Smooth muscle cell (in vitro differentiated cells): ENCODE measurements around the gene SPOCK3. TPM values are rescaled to one million over a fixed set of nuclear protein-coding genes. Genes with fewer than 3 reads are reported as not detected.
"Not testable (repeated sequence)": the region's sequence is repeated elsewhere in the genome, so short reads cannot be mapped to it uniquely, and the experiment has no call there.

ENCODE experiments used
- DNase-seq: peaks from one replicate; lab custom pipeline; 2025; ENCODE audit not compliant: unreplicated experiment; lab: John Stamatoyannopoulos, UW
- H2AFZ ChIP-seq: fragments of 200-600 bp; sonication (generic); 2 replicates; pipeline ENCODE4 v1.6.0; 2016; ENCODE audit warnings: antibody characterized with exemption, low read depth, mild to moderate bottlenecking
- H3F3A ChIP-seq: fragments of 200-600 bp; sonication (generic); 2 replicates; pipeline ENCODE4 v1.6.0; 2017; ENCODE audit warnings: antibody characterized with exemption, low read depth
- H3K27ac ChIP-seq: fragments of 200-600 bp; sonication (generic); 2 replicates; pipeline ENCODE4 v1.5.1; 2016; ENCODE audit warnings: low read depth, mild to moderate bottlenecking
- H3K27me3 ChIP-seq: fragments of 200-600 bp; sonication (generic); 2 replicates; pipeline ENCODE4 v1.6.1; 2016; ENCODE audit warnings: low read depth, mild to moderate bottlenecking
- H3K36me3 ChIP-seq: fragments of 200-600 bp; sonication (generic); 2 replicates; pipeline ENCODE4 v1.5.1; 2016; ENCODE audit warnings: low read depth
- H3K4me1 ChIP-seq: fragments of 200-600 bp; sonication (generic); 2 replicates; pipeline ENCODE4 v1.5.1; 2016; ENCODE audit warnings: low read depth
- H3K4me2 ChIP-seq: fragments of 200-600 bp; sonication (generic); 2 replicates; pipeline ENCODE4 v1.6.0; 2016; ENCODE audit warnings: mild to moderate bottlenecking
- H3K4me3 ChIP-seq: fragments of 200-600 bp; sonication (generic); 2 replicates; pipeline ENCODE4 v1.5.1; 2016; ENCODE audit warnings: mild to moderate bottlenecking
- H3K79me2 ChIP-seq: fragments of 200-600 bp; sonication (generic); 2 replicates; pipeline ENCODE4 v1.6.0; 2016; ENCODE audit warnings: low read depth, mild to moderate bottlenecking
- H3K9ac ChIP-seq: fragments of 200-600 bp; sonication (generic); 2 replicates; pipeline ENCODE4 v1.6.0; 2016; ENCODE audit warnings: low read depth
- H3K9me3 ChIP-seq: fragments of 200-600 bp; sonication (generic); replicated peaks from 2 replicates; pipeline ENCODE4 v1.5.1; 2016; ENCODE audit warnings: low read depth
- H4K20me1 ChIP-seq: fragments of 200-600 bp; sonication (generic); 2 replicates; pipeline ENCODE4 v1.6.0; 2016; ENCODE audit warnings: low read depth
- WGBS: methylation state at CpG from one replicate; pipeline ENCODE4 v1.1.7; 2016; ENCODE audit warnings: low lambda C conversion rate; 5-methylcytosine and 5-hydroxymethylcytosine counted together
- polyA plus RNA-seq: library from polyadenylated mRNA; unstranded; fragments of >200 nt; fragmentation: Nextera tagmentation; extraction: Ambion mirVana; gene quantifications from 2 replicates; pipeline ENCODE4 v1.2.1, GENCODE V29; 2016
- total RNA-seq: library from RNA; depleted of rRNA; stranded (reverse); fragments of >200 nt; gene quantifications from 2 replicates; pipeline ENCODE4 v1.2.3, GENCODE V29; 2014
- TF ChIP-seq, protein P1 (sequence below): fragments of 200-600 bp; sonication (generic); IDR thresholded peaks from 2 replicates; pipeline ENCODE4 v1.5.1; 2017; ENCODE audit warnings: borderline replicate concordance, mild to moderate bottlenecking, antibody characterized with exemption; ENCODE audit not compliant: insufficient read depth, poor library complexity, severe bottlenecking

SPOCK3 gene
- total and polyA plus RNA-seq, 2 experiments from 2014 or later: 0.49 TPM; not detected in 1

- H3K27ac ChIP-seq: no peak overlapping the region
- no peak for DNase-seq
- no peak overlapping the region for H3K4me2 ChIP-seq
- WGBS: 92% methylated on average over 5 of the region's 5 CpGs
- no peak overlapping the region for H3K9ac ChIP-seq
- no peaks in the 10 kb centered on the region for H3K36me3 ChIP-seq
- no peaks in the 10 kb centered on the region for H3K4me1 ChIP-seq
- H3F3A ChIP-seq: no peaks in the 10 kb centered on the region
- no peaks in the 10 kb centered on the region for H4K20me1 ChIP-seq
- H3K27me3 ChIP-seq: no peaks in the 10 kb centered on the region
- no peak overlapping the region for H3K4me3 ChIP-seq
- TF ChIP-seq, protein P1, sequence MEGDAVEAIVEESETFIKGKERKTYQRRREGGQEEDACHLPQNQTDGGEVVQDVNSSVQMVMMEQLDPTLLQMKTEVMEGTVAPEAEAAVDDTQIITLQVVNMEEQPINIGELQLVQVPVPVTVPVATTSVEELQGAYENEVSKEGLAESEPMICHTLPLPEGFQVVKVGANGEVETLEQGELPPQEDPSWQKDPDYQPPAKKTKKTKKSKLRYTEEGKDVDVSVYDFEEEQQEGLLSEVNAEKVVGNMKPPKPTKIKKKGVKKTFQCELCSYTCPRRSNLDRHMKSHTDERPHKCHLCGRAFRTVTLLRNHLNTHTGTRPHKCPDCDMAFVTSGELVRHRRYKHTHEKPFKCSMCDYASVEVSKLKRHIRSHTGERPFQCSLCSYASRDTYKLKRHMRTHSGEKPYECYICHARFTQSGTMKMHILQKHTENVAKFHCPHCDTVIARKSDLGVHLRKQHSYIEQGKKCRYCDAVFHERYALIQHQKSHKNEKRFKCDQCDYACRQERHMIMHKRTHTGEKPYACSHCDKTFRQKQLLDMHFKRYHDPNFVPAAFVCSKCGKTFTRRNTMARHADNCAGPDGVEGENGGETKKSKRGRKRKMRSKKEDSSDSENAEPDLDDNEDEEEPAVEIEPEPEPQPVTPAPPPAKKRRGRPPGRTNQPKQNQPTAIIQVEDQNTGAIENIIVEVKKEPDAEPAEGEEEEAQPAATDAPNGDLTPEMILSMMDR: no peak
- H3K79me2 ChIP-seq: no peaks in the 10 kb centered on the region
- no peaks in the 10 kb centered on the region for H3K9me3 ChIP-seq
- H2AFZ ChIP-seq: no peak overlapping the region
Measured at GRCh38 chr4:166981847-166982246, 252.4 kb downstream of the SPOCK3 start.

- no peak for DNase-seq
- Histone ChIP-seq H3K4me2 (no peak overlapping the region), H3K9ac (no peak overlapping the region), H3K27me3 (no peaks in the 10 kb centered on the region), H3K79me2 (no peaks in the 10 kb centered on the region), H3K4me3 (no peak overlapping the region), H4K20me1 (no peaks in the 10 kb centered on the region), H3F3A (no peaks in the 10 kb centered on the region), H2AFZ (no peak overlapping the region), H3K9me3 (no peaks in the 10 kb centered on the region), H3K4me1 (no peaks in the 10 kb centered on the region), H3K27ac (no peak overlapping the region), H3K36me3 (no peaks in the 10 kb centered on the region)
- WGBS: 98% methylated on average over 3 of the region's 3 CpGs
- TF ChIP-seq, protein P1: no peak
Measured at GRCh38 chr4:166980419-166980818, 253.9 kb downstream of the SPOCK3 start.

GRCh38 chr4:166977596-166977995 is 256.7 kb downstream of the SPOCK3 start:
- TF ChIP-seq, protein P1: no peak
- no peak for DNase-seq
- H3K4me2 ChIP-seq: no peak overlapping the region
- H3K9me3 ChIP-seq: no peaks in the 10 kb centered on the region
- no peaks in the 10 kb centered on the region for H3K4me1 ChIP-seq
- H3K36me3 ChIP-seq: no peaks in the 10 kb centered on the region
- no peaks in the 10 kb centered on the region for H3F3A ChIP-seq
- no peak overlapping the region for H3K4me3 ChIP-seq
- H2AFZ ChIP-seq: no peak overlapping the region
- H3K27me3 ChIP-seq: no peaks in the 10 kb centered on the region
- no peak overlapping the region for H3K9ac ChIP-seq
- H4K20me1 ChIP-seq: no peaks in the 10 kb centered on the region
- no peaks in the 10 kb centered on the region for H3K79me2 ChIP-seq
- no peak overlapping the region for H3K27ac ChIP-seq

DNA sequence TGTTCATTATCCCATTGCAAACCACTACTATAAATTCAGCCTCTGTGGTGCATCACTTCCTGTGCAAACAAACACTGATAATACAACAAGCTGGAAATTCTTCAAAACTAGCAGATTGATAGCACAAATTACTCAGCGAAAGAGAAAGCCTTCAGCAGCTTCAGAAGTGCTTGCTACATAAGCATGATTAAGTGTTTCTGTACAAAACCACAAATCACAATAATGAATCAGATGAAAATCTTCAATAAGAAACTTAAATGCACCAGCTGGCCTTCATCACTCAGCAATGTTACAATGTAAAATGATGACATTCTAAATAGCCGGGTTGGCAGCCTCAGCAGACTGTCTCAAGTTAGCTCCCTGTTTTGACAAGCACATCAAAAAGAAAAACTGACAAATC is 262.2 kb downstream of the SPOCK3 start:
- H3K4me3 ChIP-seq: no peak overlapping the region
- no peak overlapping the region for H3K9ac ChIP-seq
- no peaks in the 10 kb centered on the region for H3K9me3 ChIP-seq
- no peaks in the 10 kb centered on the region for H3K27me3 ChIP-seq
- WGBS: 18% methylated on average over 2 of the region's 2 CpGs
- H3K36me3 ChIP-seq: no peaks in the 10 kb centered on the region
- no peak overlapping the region for H2AFZ ChIP-seq
- TF ChIP-seq, protein P1: no peak
- no peak overlapping the region for H3K27ac ChIP-seq
- no peak for DNase-seq
- H3K4me1 ChIP-seq: no peaks in the 10 kb centered on the region
- no peaks in the 10 kb centered on the region for H3F3A ChIP-seq
- no peaks in the 10 kb centered on the region for H4K20me1 ChIP-seq
- H3K79me2 ChIP-seq: no peaks in the 10 kb centered on the region
- H3K4me2 ChIP-seq: peak overlapping the region; percentile 54

DNA sequence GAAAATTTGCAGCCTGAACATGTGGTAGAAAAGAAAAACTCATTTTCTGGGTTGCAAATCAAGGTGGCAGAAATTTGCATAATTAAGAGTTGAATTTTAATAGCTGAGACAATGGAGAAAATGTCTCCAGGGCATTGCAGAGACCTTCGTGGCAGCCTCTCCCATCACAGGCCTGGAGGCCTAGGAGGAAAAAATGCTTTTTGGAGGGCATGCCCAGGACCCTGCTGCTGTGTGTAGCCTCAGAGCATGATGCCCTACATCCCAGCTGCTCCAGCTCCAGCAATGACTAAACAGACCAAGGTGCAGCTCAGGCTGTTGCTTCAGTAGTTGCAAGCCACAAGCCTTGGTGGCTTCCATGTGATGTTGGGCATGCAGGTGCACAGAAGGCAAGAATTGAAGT is 266.1 kb downstream of the SPOCK3 start:
- not testable (repeated sequence) for H3K27ac ChIP-seq, H4K20me1 ChIP-seq, H3K9me3 ChIP-seq, H2AFZ ChIP-seq, H3K36me3 ChIP-seq, H3K9ac ChIP-seq, H3K4me1 ChIP-seq, H3K27me3 ChIP-seq, H3F3A ChIP-seq, H3K79me2 ChIP-seq, H3K4me3 ChIP-seq, H3K4me2 ChIP-seq, DNase-seq
- WGBS: 79% methylated on average over 1 of the region's 1 CpG
